Adipocyte (in vitro differentiated cells): ENCODE results near the gene KCNQ2.

Experiments
- DNase-seq: peaks from one replicate; pipeline ENCODE4 v3.0.0-alpha.2; 2015; ENCODE audit warnings: low read depth
- H3K27me3 ChIP-seq: replicated peaks from 2 replicates; pipeline ENCODE4 v1.7.0; 2013; ENCODE audit warnings: mild to moderate bottlenecking, low read length, moderate library complexity; ENCODE audit not compliant: control insufficient read depth, insufficient read depth
- H3K36me3 ChIP-seq: 2 replicates; pipeline ENCODE4 v1.7.0; 2013; ENCODE audit warnings: low read length, mild to moderate bottlenecking, moderate library complexity; ENCODE audit not compliant: control insufficient read depth, insufficient read depth, severe bottlenecking
- H3K4me1 ChIP-seq: 2 replicates; pipeline ENCODE4 v1.7.0; 2013; ENCODE audit warnings: mild to moderate bottlenecking, low read length, moderate library complexity; ENCODE audit not compliant: control insufficient read depth, insufficient read depth
- H3K4me3 ChIP-seq: 2 replicates; pipeline ENCODE4 v1.7.0; 2013; ENCODE audit warnings: mild to moderate bottlenecking, low read length, moderate library complexity
- H3K9ac ChIP-seq: 2 replicates; pipeline ENCODE4 v1.7.0; 2013; ENCODE audit warnings: mild to moderate bottlenecking, low read length, moderate library complexity
- H3K9me3 ChIP-seq: 2 replicates; pipeline ENCODE4 v1.7.0; 2013; ENCODE audit warnings: mild to moderate bottlenecking, low read length, moderate library complexity; ENCODE audit not compliant: control insufficient read depth

The KCNQ2 gene

GRCh38 chr20:63513207-63513606 is 40.8 kb upstream of the KCNQ2 start:
- H3K4me3 ChIP-seq = no peak overlapping the region
- no peaks in the 10 kb centered on the region for H3K4me1 ChIP-seq
- no peaks in the 10 kb centered on the region for H3K9me3 ChIP-seq
- peaks cover 18% of the 10 kb centered on the region for H3K27me3 ChIP-seq
- no peak overlapping the region for H3K9ac ChIP-seq
- no peak for DNase-seq
- H3K36me3 ChIP-seq = no peaks in the 10 kb centered on the region

- Histone ChIP-seq H3K4me1 (no peaks in the 10 kb centered on the region), H3K27me3 (peaks cover 49% of the 10 kb centered on the region), H3K4me3 (no peak overlapping the region), H3K9me3 (peaks cover 18% of the 10 kb centered on the region), H3K9ac (no peak overlapping the region), H3K36me3 (no peaks in the 10 kb centered on the region)
- no peak for DNase-seq
Measured at GRCh38 chr20:63509088-63509564, 36.7 kb upstream of the KCNQ2 start.

- no peaks in the 10 kb centered on the region for H3K4me1 ChIP-seq
- H3K36me3 ChIP-seq = no peaks in the 10 kb centered on the region
- DNase-seq = no peak
- H3K9me3 ChIP-seq = peaks cover 18% of the 10 kb centered on the region
- H3K27me3 ChIP-seq = peaks cover 52% of the 10 kb centered on the region
- H3K4me3 ChIP-seq = no peak overlapping the region
- H3K9ac ChIP-seq = no peak overlapping the region
Measured at GRCh38 chr20:63508072-63508768, 35.8 kb upstream of the KCNQ2 start.

GRCh38 chr20:63507083-63507743 is 34.8 kb upstream of the KCNQ2 start:
- no peak overlapping the region for H3K4me3 ChIP-seq
- H3K4me1 ChIP-seq = no peaks in the 10 kb centered on the region
- H3K27me3 ChIP-seq = peaks cover 51% of the 10 kb centered on the region
- no peak for DNase-seq
- no peaks in the 10 kb centered on the region for H3K36me3 ChIP-seq
- H3K9me3 ChIP-seq = peaks cover 18% of the 10 kb centered on the region
- no peak overlapping the region for H3K9ac ChIP-seq

GRCh38 chr20:63505723-63506122 is 33.3 kb upstream of the KCNQ2 start:
- H3K36me3 ChIP-seq = no peaks in the 10 kb centered on the region
- no peak overlapping the region for H3K9ac ChIP-seq
- no peak overlapping the region for H3K4me3 ChIP-seq
- no peak for DNase-seq
- no peaks in the 10 kb centered on the region for H3K4me1 ChIP-seq
- peaks cover 18% of the 10 kb centered on the region for H3K9me3 ChIP-seq
- peaks cover 55% of the 10 kb centered on the region for H3K27me3 ChIP-seq

- no peaks in the 10 kb centered on the region for H3K4me1 ChIP-seq
- no peaks in the 10 kb centered on the region for H3K36me3 ChIP-seq
- H3K9me3 ChIP-seq = peaks cover 18% of the 10 kb centered on the region
- DNase-seq = no peak
- no peak overlapping the region for H3K4me3 ChIP-seq
- peaks cover 57% of the 10 kb centered on the region for H3K27me3 ChIP-seq
- H3K9ac ChIP-seq = no peak overlapping the region
Measured at GRCh38 chr20:63505281-63505680, 32.8 kb upstream of the KCNQ2 start.

- DNase-seq = no peak
Measured at GRCh38 chr20:63504642-63505041, 32.2 kb upstream of the KCNQ2 start.

GRCh38 chr20:63503524-63503923 is 31.1 kb upstream of the KCNQ2 start:
- Histone ChIP-seq H3K9me3 (peaks cover 18% of the 10 kb centered on the region), H3K4me1 (no peaks in the 10 kb centered on the region), H3K4me3 (no peak overlapping the region), H3K27me3 (peaks cover 57% of the 10 kb centered on the region), H3K9ac (no peak overlapping the region), H3K36me3 (no peaks in the 10 kb centered on the region)
- no peak for DNase-seq

More at GRCh38 chr20:63504642-63505041, 32.2 kb upstream of the KCNQ2 start:
- H3K27me3 ChIP-seq = peaks cover 57% of the 10 kb centered on the region
- no peak overlapping the region for H3K9ac ChIP-seq
- H3K4me1 ChIP-seq = no peaks in the 10 kb centered on the region
- peaks cover 18% of the 10 kb centered on the region for H3K9me3 ChIP-seq
- no peaks in the 10 kb centered on the region for H3K36me3 ChIP-seq
- H3K4me3 ChIP-seq = no peak overlapping the region

GRCh38 chr20:63502671-63503172 is 30.3 kb upstream of the KCNQ2 start:
- no peak overlapping the region for H3K4me3 ChIP-seq
- H3K9me3 ChIP-seq = peaks cover 18% of the 10 kb centered on the region
- peaks cover 54% of the 10 kb centered on the region for H3K27me3 ChIP-seq
- no peaks in the 10 kb centered on the region for H3K4me1 ChIP-seq
- no peaks in the 10 kb centered on the region for H3K36me3 ChIP-seq
- no peak overlapping the region for H3K9ac ChIP-seq
- no peak for DNase-seq

GRCh38 chr20:63501818-63502670 is 29.6 kb upstream of the KCNQ2 start:
- peaks cover 59% of the 10 kb centered on the region for H3K27me3 ChIP-seq
- no peaks in the 10 kb centered on the region for H3K4me1 ChIP-seq
- peaks cover 18% of the 10 kb centered on the region for H3K9me3 ChIP-seq
- DNase-seq = no peak
- H3K9ac ChIP-seq = no peak overlapping the region
- no peak overlapping the region for H3K4me3 ChIP-seq
- no peaks in the 10 kb centered on the region for H3K36me3 ChIP-seq
